ENCODE data around the gene ZNF317. TPM values are rescaled to one million over a fixed set of nuclear protein-coding genes. Genes with fewer than 3 reads are reported as not detected.

Gene ZNF317
- 10 to 100 TPM; 15.9 to 39.8 (median 25.0) TPM for total RNA-seq

GRCh38 chr19:9140159-9140874 is at the start of gene ZNF317:
ZNF317 (plus strand) TSS chr19:9140397; CDS start chr19:9156017, 15,620 bp downstream.
- Histone ChIP-seq H3K27ac (peak within 1 kb of the TSS; percentile 86 to 91 (median 90)), H3K36me3 (peaks cover 0 to 8% (median 0%) of the 10 kb centered on the region in 4 donors), H3K27me3 (no peaks in the 10 kb centered on the region), H3K9me3 (peaks cover 8 to 13% (median 12%) of the 10 kb centered on the region in 4 donors), H3K4me1 (peaks cover 15 to 24% (median 18%) of the 10 kb centered on the region in 4 donors), H3K4me3 (peak within 1 kb of the TSS; percentile 65 to 92 (median 78))
- ATAC-seq (ENCODE audit: low FRiP score in 2 of 2) (peak; percentile 94 to 98), DNase-seq (peak; percentile 75 to 97)
- TF ChIP-seq EP300 (IDR thresholded peaks at IDR 0.05), result no peak
- TF ChIP-seq, protein P1, sequence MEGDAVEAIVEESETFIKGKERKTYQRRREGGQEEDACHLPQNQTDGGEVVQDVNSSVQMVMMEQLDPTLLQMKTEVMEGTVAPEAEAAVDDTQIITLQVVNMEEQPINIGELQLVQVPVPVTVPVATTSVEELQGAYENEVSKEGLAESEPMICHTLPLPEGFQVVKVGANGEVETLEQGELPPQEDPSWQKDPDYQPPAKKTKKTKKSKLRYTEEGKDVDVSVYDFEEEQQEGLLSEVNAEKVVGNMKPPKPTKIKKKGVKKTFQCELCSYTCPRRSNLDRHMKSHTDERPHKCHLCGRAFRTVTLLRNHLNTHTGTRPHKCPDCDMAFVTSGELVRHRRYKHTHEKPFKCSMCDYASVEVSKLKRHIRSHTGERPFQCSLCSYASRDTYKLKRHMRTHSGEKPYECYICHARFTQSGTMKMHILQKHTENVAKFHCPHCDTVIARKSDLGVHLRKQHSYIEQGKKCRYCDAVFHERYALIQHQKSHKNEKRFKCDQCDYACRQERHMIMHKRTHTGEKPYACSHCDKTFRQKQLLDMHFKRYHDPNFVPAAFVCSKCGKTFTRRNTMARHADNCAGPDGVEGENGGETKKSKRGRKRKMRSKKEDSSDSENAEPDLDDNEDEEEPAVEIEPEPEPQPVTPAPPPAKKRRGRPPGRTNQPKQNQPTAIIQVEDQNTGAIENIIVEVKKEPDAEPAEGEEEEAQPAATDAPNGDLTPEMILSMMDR (IDR thresholded peaks at IDR 0.05), result peak in 1 of 6 experiments; percentile 8
- peak; percentile 75 to 82 for TF ChIP-seq POLR2AphosphoS5 (IDR thresholded peaks at IDR 0.05)
- peak in 3 of 4 donors; percentile 35 to 76 (median 41) for TF ChIP-seq POLR2A (IDR thresholded peaks at IDR 0.05)
- 1% methylated on average over 31 to 43 of the region's 43 CpGs for WGBS, 2 donors

DNA sequence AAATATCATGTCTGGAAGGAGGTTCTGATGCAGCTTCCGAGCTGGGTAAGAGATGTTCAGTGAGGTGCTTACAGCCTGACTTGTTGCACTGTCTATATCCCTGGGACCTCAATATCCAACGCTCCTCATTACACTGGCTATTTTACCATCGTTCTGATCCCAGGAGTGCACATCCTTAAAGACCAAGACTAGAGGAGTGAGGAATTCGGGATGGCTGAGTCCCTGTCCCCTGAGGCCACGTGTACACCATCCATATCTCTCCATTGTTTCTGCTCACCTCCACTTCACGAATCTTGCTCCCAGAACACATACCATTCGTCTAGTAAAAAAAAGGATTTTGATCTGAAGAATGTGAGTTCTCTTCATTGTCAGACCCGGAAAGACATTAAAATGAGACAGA is 32.8 kb upstream of the ZNF317 start, which contains the start of gene OR7G2:
TSS of gene OR7G2 (minus strand) at position 101 of the 400 bp plus-strand sequence. CDS start 4,232 bp downstream, outside the sequence.
- no peak within 1 kb of the TSS for H3K4me3 ChIP-seq
- DNase-seq (no peak), ATAC-seq (ENCODE audit: low FRiP score in 2 of 2) (no peak)
- no peak within 1 kb of the TSS for H3K27ac ChIP-seq
- H3K27me3 ChIP-seq, result no peaks in the 10 kb centered on the region
- no peaks in the 10 kb centered on the region for H3K9me3 ChIP-seq
- WGBS, 2 donors, result 58 to 63% methylated on average over 8 of the region's 8 CpGs
- no peak for TF ChIP-seq POLR2AphosphoS5 (IDR thresholded peaks at IDR 0.05)
- TF ChIP-seq EP300 (IDR thresholded peaks at IDR 0.05), result no peak
- TF ChIP-seq, protein P1 (IDR thresholded peaks at IDR 0.05), result no peak
- no peaks in the 10 kb centered on the region for H3K36me3 ChIP-seq
- H3K4me1 ChIP-seq, result no peaks in the 10 kb centered on the region

DNA sequence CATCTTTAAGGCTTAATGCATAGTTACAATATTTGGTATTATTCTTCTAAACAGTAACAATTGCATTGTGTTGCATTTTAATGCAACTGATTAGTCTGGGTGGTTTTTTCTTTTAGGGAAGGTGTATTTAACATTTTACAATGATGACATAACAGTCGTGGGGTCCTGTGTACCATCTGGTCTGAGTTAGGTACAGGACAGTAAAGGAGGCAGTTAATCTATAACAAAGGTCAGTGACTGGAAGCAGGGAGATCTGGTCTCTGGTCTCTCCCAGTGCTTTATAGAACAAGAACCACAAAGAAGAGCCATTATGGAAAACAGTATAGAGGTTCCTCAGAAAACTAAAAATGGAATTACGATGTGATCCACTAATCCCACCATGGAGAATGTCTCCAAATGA is 30.2 kb upstream of the ZNF317 start:
- TF ChIP-seq EP300 (IDR thresholded peaks at IDR 0.05) (no peak), POLR2AphosphoS5 (IDR thresholded peaks at IDR 0.05) (no peak), POLR2A (IDR thresholded peaks at IDR 0.05) (no peak)
- TF ChIP-seq, protein P1 (IDR thresholded peaks at IDR 0.05), result no peak
- no peaks in the 10 kb centered on the region for H3K4me1 ChIP-seq
- no peak for DNase-seq
- WGBS, 2 donors, result 33 to 42% methylated on average over 2 of the region's 2 CpGs
- H3K36me3 ChIP-seq, result no peaks in the 10 kb centered on the region
- H3K9me3 ChIP-seq, result no peaks in the 10 kb centered on the region
- H3K27me3 ChIP-seq, result no peaks in the 10 kb centered on the region
- no peak overlapping the region for H3K27ac ChIP-seq
- ATAC-seq (ENCODE audit: low FRiP score in 2 of 2), result no peak
- no peak overlapping the region for H3K4me3 ChIP-seq

- H3K4me3 ChIP-seq, result no peak within 1 kb of the TSS
- no peaks in the 10 kb centered on the region for H3K36me3 ChIP-seq
- no peaks in the 10 kb centered on the region for H3K27me3 ChIP-seq
- WGBS, 2 donors, result 83 to 85% methylated on average over 2 of the region's 2 CpGs
- H3K27ac ChIP-seq, result no peak within 1 kb of the TSS
- no peaks in the 10 kb centered on the region for H3K9me3 ChIP-seq
- TF ChIP-seq EP300 (IDR thresholded peaks at IDR 0.05) (no peak), POLR2AphosphoS5 (IDR thresholded peaks at IDR 0.05) (no peak), POLR2A (IDR thresholded peaks at IDR 0.05) (no peak)
- TF ChIP-seq, protein P1 (IDR thresholded peaks at IDR 0.05), result no peak
- H3K4me1 ChIP-seq, result no peaks in the 10 kb centered on the region
- no peak for DNase-seq
- ATAC-seq (ENCODE audit: low FRiP score in 2 of 2), result no peak
These were observed 24.8 kb upstream of the ZNF317 start, which contains the start of gene OR7G1 for GRCh38 chr19:9115307-9115813. OR7G1 (minus strand) TSS chr19:9115763; CDS start chr19:9115763, 0 bp downstream.
